ENCODE data around the gene LRCH4. TPM values are rescaled to one million over a fixed set of nuclear protein-coding genes. Genes with fewer than 3 reads are reported as not detected.

LRCH4 gene
- total and polyA plus RNA-seq, 2 donors (not counting 1 experiment from before 2014, with no cell fraction given), result 288 to 289 TPM

GRCh38 chr7:100613412-100614175, 27.7 kb upstream of the LRCH4 start:
- H3K4me1 ChIP-seq (ENCODE audit: control insufficient read depth in 2 of 2, insufficient read depth in 2 of 2, low read length in 2 of 2), result peaks cover 13 to 19% of the 10 kb centered on the region in 2 donors
- ATAC-seq (ENCODE audit: low read depth), result no peak
- peak overlapping the region; percentile 96 for H3K4me2 ChIP-seq (replicated peaks; ENCODE audit: low read depth, low read length, poor library complexity, severe bottlenecking)
- no peak overlapping the region for H2AFZ ChIP-seq (ENCODE audit: insufficient read depth, low read depth, low read length, poor library complexity, severe bottlenecking)
- H3K9ac ChIP-seq (ENCODE audit: low read length), result no peak overlapping the region
- TF ChIP-seq EZH2 (IDR thresholded peaks at IDR 0.05; ENCODE audit: borderline replicate concordance, insufficient read depth, low read depth, low read length, poor library complexity, severe bottlenecking) (no peak), CTCF (IDR thresholded peaks at IDR 0.05) (no peak)
- peaks cover 18% of the 10 kb centered on the region for H3K4me1 Mint-ChIP-seq
- CTCF ChIA-PET, result interaction anchor here (0.7 to 3.2 kb wide), 10 partner anchors 11 to 177 kb away, joined by 3 to 26 read pairs (median 7); partner anchors contain the start of genes GIGYF1, POP7 and PPP1R35
- H3K27ac Mint-ChIP-seq, result no peak overlapping the region
- H3K79me2 ChIP-seq (ENCODE audit: control insufficient read depth, insufficient read depth, low read length), result no peaks in the 10 kb centered on the region
- no peak for DNase-seq
- H3K4me3 ChIP-seq (ENCODE audit: control extremely low read depth in 1 of 5, extremely low read depth in 1 of 5, insufficient read depth in 1 of 5, low read depth in 2 of 5, low read length in 4 of 5), result no peak overlapping the region
- POLR2A ChIA-PET, result interaction anchor here (0.6 to 2.6 kb wide), 5 partner anchors 8 to 182 kb away, joined by 3 to 26 read pairs (median 5); partner anchors contain the start of genes FBXO24 and LRCH4
- H4K20me1 ChIP-seq (ENCODE audit: control insufficient read depth, insufficient read depth, low read length, poor library complexity, severe bottlenecking), result no peaks in the 10 kb centered on the region
- WGBS (ENCODE audit: insufficient coverage), result 88% methylated on average over 12 of the region's 13 CpGs
- no peak overlapping the region for H3K27ac ChIP-seq (ENCODE audit: low read length in 2 of 2)
- intact Hi-C loops (cut with micrococcal nuclease), result loop anchor here (2.0 to 10.0 kb wide), 3 partner anchors 185 to 631 kb away; partner anchors contain the start of genes COPS6, FIS1, MEPCE and ZCWPW1
- H3K36me3 ChIP-seq (replicated peaks in 1 of 2; ENCODE audit: control extremely low read depth in 1 of 2, control insufficient read depth in 1 of 2, extremely low read depth in 1 of 2, insufficient read depth in 2 of 2, low read length in 1 of 2), result peaks cover 0 to 3% of the 10 kb centered on the region in 2 experiments
- H3K27me3 Mint-ChIP-seq, result no peaks in the 10 kb centered on the region
- no peaks in the 10 kb centered on the region for H3K27me3 ChIP-seq (replicated peaks in 1 of 4; ENCODE audit: control extremely low read depth in 1 of 4, control insufficient read depth in 3 of 4, insufficient read depth in 4 of 4, low read length in 3 of 4)
- peak overlapping the region; percentile 78 for H3K4me3 Mint-ChIP-seq
- H3K9me3 ChIP-seq (ENCODE audit: control extremely low read depth in 1 of 3, control insufficient read depth in 2 of 3, insufficient read depth in 1 of 3, low read length in 2 of 3), result no peaks in the 10 kb centered on the region
- H3K9me3 Mint-ChIP-seq (ENCODE audit: insufficient read depth), result no peaks in the 10 kb centered on the region
